ENCODE data around the gene KIAA1549.
A peak's percentile ranks its signal among the peaks of the same experiment; 100 is the strongest.

Gene KIAA1549

GRCh38 chr7:138898255-138898654 is 82.9 kb downstream of the KIAA1549 start:
- peak; percentile 37 for DNase-seq (ENCODE audit: low spot score)
- in situ Hi-C loops (cut with MboI; ENCODE audit: low sequenced_read_pairs, unreplicated experiment): no loop called here
- no peak for TF ChIP-seq CTCF (IDR thresholded peaks at IDR 0.05; ENCODE audit: borderline replicate concordance, control extremely low read depth, extremely low read depth, insufficient read depth, missing control alignments)

GRCh38 chr7:138895679-138896078 is 85.5 kb downstream of the KIAA1549 start:
- DNase-seq (ENCODE audit: low spot score): no peak
- TF ChIP-seq CTCF (IDR thresholded peaks at IDR 0.05; ENCODE audit: borderline replicate concordance, control extremely low read depth, extremely low read depth, insufficient read depth, missing control alignments): no peak
- in situ Hi-C loops (cut with MboI; ENCODE audit: low sequenced_read_pairs, unreplicated experiment): no loop called here

GRCh38 chr7:138893258-138893657 is 87.9 kb downstream of the KIAA1549 start:
- in situ Hi-C loops (cut with MboI; ENCODE audit: low sequenced_read_pairs, unreplicated experiment): no loop called here
- no peak for TF ChIP-seq CTCF (IDR thresholded peaks at IDR 0.05; ENCODE audit: borderline replicate concordance, control extremely low read depth, extremely low read depth, insufficient read depth, missing control alignments)
- no peak for DNase-seq (ENCODE audit: low spot score)

- no peak for TF ChIP-seq CTCF (IDR thresholded peaks at IDR 0.05; ENCODE audit: borderline replicate concordance, control extremely low read depth, extremely low read depth, insufficient read depth, missing control alignments)
- in situ Hi-C loops (cut with MboI; ENCODE audit: low sequenced_read_pairs, unreplicated experiment): no loop called here
- no peak for DNase-seq (ENCODE audit: low spot score)
Observed at GRCh38 chr7:138892812-138893211, 88.4 kb downstream of the KIAA1549 start.

GRCh38 chr7:138892006-138892630 is 89.1 kb downstream of the KIAA1549 start:
- no peak for TF ChIP-seq CTCF (IDR thresholded peaks at IDR 0.05; ENCODE audit: borderline replicate concordance, control extremely low read depth, extremely low read depth, insufficient read depth, missing control alignments)
- no peak for DNase-seq (ENCODE audit: low spot score)
- in situ Hi-C loops (cut with MboI; ENCODE audit: low sequenced_read_pairs, unreplicated experiment): no loop called here

- in situ Hi-C loops (cut with MboI; ENCODE audit: low sequenced_read_pairs, unreplicated experiment): no loop called here
- no peak for DNase-seq (ENCODE audit: low spot score)
- no peak for TF ChIP-seq CTCF (IDR thresholded peaks at IDR 0.05; ENCODE audit: borderline replicate concordance, control extremely low read depth, extremely low read depth, insufficient read depth, missing control alignments)
Observed at GRCh38 chr7:138891446-138891810, 89.8 kb downstream of the KIAA1549 start.
